ENCODE measurements around the gene ISL2. TPM values are rescaled to one million over a fixed set of nuclear protein-coding genes. Genes with fewer than 3 reads are reported as not detected.

ISL2 gene
- total RNA-seq, 1 experiment from 2014 or later, result 4.4 TPM

DNA sequence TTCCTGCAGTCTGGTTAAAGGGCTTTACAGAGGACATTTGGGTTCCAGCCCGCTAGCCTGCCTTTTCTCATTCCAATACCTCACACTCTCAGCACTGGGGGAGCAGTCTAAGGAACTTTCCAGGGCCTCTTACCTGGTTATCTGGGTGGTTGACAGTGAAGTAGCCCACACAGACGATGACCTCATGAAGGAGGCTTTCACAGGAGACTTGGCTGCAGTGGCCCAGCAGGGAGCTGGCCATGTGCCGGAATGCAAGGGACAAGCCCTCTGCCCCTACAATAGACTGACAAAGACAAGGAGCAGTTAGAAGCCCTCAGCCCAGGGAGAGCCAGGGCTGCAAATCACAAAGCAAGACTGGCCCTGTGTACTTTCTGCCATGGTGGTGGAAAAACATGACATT, 39.5 kb downstream of the ISL2 start:
- no peak for DNase-seq (ENCODE audit: low read depth)

GRCh38 chr15:76376816-76377215, 40.2 kb downstream of the ISL2 start:
- DNase-seq (ENCODE audit: low read depth), result no peak

DNA sequence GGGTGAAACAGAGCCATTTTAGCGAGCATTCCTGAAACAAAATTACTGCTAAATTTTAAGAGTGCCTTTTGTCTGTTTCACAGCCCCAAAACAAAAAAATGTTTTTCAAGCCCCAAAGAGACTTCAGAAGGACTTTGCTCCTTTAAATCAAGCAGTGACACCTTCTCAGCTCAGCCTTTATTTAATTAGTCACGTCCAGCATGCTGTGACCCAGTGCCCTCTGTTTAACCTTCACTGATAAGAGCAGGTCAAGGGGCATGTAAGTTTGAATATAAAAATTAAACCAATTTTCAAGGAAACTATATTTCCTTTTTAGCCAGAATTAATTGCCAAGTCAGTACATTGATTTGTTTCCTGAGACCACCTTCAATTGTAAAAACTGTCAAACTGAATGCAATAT, 40.6 kb downstream of the ISL2 start:
- DNase-seq (ENCODE audit: low read depth), result no peak

DNA sequence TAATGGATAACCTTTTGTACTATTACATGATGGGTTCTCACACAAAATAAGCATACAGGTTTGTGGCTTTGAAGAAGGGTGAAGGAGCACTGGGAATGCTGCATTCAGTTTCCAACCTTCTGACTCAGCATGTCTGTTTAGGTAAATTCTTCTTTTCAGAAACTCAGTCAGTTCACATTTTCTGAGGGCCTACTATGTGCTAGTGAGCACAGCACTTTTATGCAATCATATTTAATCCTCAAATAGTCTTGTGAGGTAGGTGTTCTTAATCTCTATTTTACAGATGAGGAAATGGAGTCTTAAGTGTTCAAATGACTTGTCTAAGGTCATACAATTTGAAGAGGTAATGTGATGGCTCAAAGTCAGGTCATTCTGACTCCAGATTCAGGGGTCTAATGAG, 41.2 kb downstream of the ISL2 start:
- no peak for DNase-seq (ENCODE audit: low read depth)

GRCh38 chr15:76378691-76379090, 42.1 kb downstream of the ISL2 start:
- no peak for DNase-seq (ENCODE audit: low read depth)

- peak; percentile 20 for DNase-seq (ENCODE audit: low read depth)
Observed at GRCh38 chr15:76380249-76380648, 43.7 kb downstream of the ISL2 start.

GRCh38 chr15:76381366-76381765, 44.8 kb downstream of the ISL2 start:
- no peak for DNase-seq (ENCODE audit: low read depth)

DNA sequence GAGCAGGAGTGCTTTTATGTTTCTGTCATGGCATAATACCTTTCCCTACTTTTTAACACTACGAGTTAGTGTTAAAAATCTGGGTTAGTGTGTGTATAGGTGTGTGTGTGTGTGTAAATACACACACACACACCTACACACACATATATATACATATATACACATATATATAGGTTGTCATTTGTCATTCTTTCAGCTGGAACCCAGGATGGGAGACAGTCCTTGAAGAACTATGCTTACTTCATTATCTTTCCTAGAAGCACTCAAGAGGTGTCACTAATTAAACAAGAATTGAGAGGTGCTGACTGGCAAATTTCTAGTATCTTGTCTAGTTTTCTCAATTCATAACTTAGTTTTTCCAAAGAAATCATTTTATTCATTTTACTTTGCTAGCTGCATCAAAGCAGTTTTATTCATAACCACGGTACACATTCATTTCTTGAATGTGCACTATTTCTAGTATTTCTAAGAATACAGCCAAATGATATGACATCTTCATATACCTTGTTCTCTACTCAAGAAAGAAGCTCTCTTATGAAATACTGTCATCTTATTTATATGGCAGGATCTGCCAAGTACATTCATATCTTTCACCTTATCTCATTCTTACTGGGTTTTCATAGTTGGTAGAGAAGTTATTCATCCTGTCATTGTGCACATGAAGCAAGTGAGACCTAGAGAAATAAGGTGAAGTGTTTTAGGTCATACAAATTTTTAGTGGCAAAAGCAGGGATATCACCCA, 46.6 kb downstream of the ISL2 start:
- DNase-seq (ENCODE audit: low read depth), result no peak

DNA sequence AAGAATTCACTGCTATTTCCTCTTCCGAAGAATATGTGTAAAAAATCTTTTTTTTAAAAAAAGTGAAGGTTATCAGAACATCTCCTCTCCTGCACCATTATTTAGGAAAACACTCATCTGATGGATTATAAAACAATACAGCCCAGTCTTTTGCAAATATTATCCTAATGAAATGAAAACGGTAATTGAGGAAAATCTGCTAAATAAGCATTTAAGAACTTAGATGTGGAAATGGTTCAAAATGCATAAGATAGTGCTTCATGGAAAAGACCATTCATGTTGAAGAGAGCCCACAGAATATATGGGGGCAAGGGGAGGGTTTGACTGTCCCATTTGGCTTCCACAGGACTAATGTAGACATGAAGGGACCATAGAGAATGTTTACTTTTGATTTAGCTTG, 47.8 kb downstream of the ISL2 start:
- no peak for DNase-seq (ENCODE audit: low read depth)

- DNase-seq (ENCODE audit: low read depth), result no peak
Observed at GRCh38 chr15:76386178-76386577, 49.6 kb downstream of the ISL2 start.

DNA sequence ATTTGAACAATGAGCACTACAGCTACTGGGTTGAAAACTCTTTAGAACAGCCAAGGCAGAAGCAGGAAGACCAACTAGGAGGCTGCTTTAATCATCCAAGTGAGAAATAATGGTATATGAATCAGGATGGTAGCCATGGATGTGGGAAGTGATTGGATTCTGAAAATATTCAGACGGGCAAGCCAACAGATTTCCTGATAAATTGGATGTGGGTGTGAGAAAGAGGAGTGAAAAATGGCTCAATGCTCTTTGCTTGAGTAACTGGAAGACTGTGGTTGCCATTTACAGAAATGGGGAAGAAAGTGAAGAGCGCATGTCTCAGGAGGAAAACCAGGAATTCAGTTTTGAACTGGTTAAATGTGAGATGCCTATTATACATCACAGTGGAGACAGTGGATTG, 50.4 kb downstream of the ISL2 start:
- no peak for DNase-seq (ENCODE audit: low read depth)

- DNase-seq (ENCODE audit: low read depth), result no peak
Observed at GRCh38 chr15:76390571-76390970, 54.0 kb downstream of the ISL2 start.

- no peak for DNase-seq (ENCODE audit: low read depth)
Observed at GRCh38 chr15:76391309-76391708, 54.7 kb downstream of the ISL2 start.

DNA sequence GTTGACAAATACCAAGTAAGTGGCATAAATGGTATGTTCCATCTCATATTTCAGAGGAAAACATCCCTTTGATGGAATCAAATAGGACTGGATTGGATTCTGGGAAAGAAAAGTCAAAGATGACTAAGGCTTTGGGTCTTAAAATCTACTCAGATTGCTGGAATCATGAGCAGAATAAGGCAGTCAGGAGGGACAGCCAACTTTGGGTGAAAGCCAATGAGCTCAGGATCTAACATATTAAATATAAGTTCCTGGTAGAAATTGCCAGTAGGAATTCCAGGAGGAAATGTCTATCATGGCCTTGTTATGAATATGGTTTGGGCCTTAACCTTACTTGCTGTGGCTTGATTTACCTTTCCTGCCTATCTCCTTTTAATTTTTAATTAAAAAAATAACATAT, 55.3 kb downstream of the ISL2 start:
- DNase-seq (ENCODE audit: low read depth), result no peak

Other genes starting within 250 kb of the ISL2 start
- gene ETFA, start 25.3 kb upstream of the ISL2 start, total RNA-seq (2014; rRNA removed; shearing (Covaris generic)), result 91.3 and 166 TPM in 2 replicates

Data from M059J (cell line).